GM23248 (cell line): Measurements from ENCODE around the gene LRRC36.

Experiments used
- EZH2 ChIP-seq: fragments of 200-600 bp; sonication (generic); IDR thresholded peaks from 2 replicates; pipeline ENCODE4 v1.6.1; 2018; ENCODE audit warnings: antibody characterized with exemption, mild to moderate bottlenecking; ENCODE audit not compliant: insufficient read depth, poor library complexity, severe bottlenecking
- EZH2phosphoT487 ChIP-seq: fragments of 200-600 bp; sonication (generic); IDR thresholded peaks from 2 replicates; pipeline ENCODE4 v1.6.1; 2018; ENCODE audit warnings: antibody characterized with exemption, moderate library complexity, mild to moderate bottlenecking, low read depth; ENCODE audit not compliant: insufficient read depth

- TF ChIP-seq EZH2phosphoT487 (no peak), EZH2 (no peak)
These were observed 18.8 kb downstream of the LRRC36 start for GRCh38 chr16:67345401-67345800.
